MM.1S (cell line): Measurements from ENCODE around the gene TEX14.

Source experiments
- EZH2 ChIP-seq: fragments of 300-600 bp; sonication (generic); optimal IDR thresholded peaks from 2 replicates; pipeline ENCODE3; 2017; ENCODE audit warnings: low read depth, mild to moderate bottlenecking, antibody characterized with exemption, low read length, mixed read lengths
- TF ChIP-seq, protein P1 (sequence below): fragments of 300-600 bp; sonication (generic); IDR thresholded peaks from 2 replicates; pipeline ENCODE4 v1.5.1; 2016; ENCODE audit warnings: antibody characterized with exemption, low read length, mixed read lengths

DNA sequence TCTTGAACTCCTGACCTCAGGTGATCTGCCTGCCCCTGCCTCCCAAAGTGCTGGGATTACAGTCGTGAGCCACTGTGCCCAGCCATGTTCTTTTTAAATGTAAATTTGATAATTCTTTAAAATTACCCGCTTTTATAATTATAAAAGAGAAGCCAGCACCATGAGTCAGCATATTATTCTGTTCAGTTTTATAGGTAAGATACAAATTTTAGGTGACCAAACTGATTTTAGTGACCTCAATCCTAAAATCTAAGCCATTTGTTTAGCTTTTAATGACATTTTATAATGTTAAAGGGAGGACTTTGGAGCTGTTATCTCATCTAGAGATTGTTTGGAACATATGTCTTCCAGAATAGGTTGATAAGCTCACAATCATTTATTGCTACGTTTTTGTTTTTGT, 43.0 kb upstream of the TEX14 start:
- TF ChIP-seq, protein P1, sequence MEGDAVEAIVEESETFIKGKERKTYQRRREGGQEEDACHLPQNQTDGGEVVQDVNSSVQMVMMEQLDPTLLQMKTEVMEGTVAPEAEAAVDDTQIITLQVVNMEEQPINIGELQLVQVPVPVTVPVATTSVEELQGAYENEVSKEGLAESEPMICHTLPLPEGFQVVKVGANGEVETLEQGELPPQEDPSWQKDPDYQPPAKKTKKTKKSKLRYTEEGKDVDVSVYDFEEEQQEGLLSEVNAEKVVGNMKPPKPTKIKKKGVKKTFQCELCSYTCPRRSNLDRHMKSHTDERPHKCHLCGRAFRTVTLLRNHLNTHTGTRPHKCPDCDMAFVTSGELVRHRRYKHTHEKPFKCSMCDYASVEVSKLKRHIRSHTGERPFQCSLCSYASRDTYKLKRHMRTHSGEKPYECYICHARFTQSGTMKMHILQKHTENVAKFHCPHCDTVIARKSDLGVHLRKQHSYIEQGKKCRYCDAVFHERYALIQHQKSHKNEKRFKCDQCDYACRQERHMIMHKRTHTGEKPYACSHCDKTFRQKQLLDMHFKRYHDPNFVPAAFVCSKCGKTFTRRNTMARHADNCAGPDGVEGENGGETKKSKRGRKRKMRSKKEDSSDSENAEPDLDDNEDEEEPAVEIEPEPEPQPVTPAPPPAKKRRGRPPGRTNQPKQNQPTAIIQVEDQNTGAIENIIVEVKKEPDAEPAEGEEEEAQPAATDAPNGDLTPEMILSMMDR, result no peak
- no peak for TF ChIP-seq EZH2
